Measurements from ENCODE around the gene PCDH9.
"Not testable (repeated sequence)": the region's sequence is repeated elsewhere in the genome, so short reads cannot be mapped to it uniquely, and the experiment has no call there.

The PCDH9 gene

GRCh38 chr13:66624302-66624701 lies 605.8 kb downstream of the PCDH9 start:
- no peak for DNase-seq

- DNase-seq, result no peak
Measured at GRCh38 chr13:66623129-66623820, 606.9 kb downstream of the PCDH9 start.

DNA sequence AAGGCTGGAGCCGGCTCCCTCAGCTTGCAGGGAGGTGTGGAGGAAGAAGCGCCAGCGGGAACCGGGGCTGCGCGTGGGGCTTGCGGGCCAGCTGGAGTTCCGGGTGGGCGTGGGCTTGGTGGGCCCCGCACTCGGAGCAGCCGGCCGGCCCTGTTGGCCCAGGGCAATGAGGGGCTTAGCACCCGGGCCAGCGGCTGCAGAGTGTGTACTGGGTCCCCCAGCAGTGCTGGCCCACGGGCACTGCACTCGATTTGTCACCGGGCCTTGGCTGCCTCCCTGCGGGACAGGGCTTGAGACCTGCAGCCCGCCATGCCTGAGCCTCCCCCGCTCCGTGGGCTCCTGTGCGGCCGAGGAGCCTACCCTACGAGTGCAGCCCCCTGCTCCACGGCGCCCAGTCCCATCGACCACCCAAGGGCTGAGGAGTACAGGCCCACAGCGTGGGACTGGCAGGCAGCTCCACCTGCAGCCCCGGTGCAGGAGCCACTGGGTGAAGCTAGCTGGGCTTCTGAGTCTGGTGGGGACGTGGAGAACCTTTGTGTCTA lies 608.2 kb downstream of the PCDH9 start:
- not testable (repeated sequence) for DNase-seq

DNA sequence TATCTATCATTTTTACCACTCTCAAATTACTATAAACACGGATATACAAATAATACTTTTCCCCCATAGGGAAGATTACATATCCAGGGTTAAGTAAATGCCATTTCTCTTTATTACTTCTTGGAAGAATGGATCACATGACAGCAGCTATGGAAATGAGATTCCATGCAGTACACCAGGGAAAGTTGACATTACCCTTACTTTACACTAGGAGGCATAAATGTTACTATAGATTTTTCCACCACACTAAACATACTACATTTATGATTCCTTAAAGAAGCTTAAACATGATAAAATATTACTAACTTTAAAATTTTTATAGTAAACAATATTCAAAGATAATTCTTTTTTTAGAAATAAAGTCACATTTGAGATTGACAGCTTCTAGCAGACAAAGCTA lies 611.4 kb downstream of the PCDH9 start:
- DNase-seq, result no peak

GRCh38 chr13:66617786-66618185 lies 612.4 kb downstream of the PCDH9 start:
- no peak for DNase-seq

- no peak for DNase-seq
Measured at GRCh38 chr13:66612983-66613382, 617.2 kb downstream of the PCDH9 start.

- no peak for DNase-seq
Measured at GRCh38 chr13:66586489-66586888, 643.6 kb downstream of the PCDH9 start.

- no peak for DNase-seq
Measured at GRCh38 chr13:66585669-66586203, 644.4 kb downstream of the PCDH9 start.

GRCh38 chr13:66581675-66582074 lies 648.5 kb downstream of the PCDH9 start:
- no peak for DNase-seq

GRCh38 chr13:66578305-66578704 lies 651.8 kb downstream of the PCDH9 start:
- no peak for DNase-seq

- DNase-seq, result no peak
Measured at GRCh38 chr13:66577358-66577757, 652.8 kb downstream of the PCDH9 start.

DNA sequence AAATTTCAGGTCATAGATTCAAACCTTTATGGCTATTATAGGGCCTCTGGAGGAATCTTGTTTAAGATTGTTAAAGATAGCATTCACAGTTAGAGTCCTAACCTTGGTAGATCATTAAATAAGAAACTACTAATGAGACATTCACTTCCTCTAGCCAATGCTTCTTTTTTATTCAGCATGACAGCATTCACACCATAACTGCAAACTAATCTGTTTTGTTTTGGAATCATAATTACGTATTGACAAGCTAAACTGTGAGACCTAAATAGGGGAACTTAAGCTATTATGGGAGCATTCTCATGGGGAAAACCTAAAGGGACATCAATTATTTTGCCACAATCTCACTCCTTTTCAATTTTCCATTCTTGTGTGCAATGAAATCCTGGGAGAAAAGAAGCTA lies 653.8 kb downstream of the PCDH9 start:
- DNase-seq, result no peak

- no peak for DNase-seq
Measured at GRCh38 chr13:66574606-66575005, 655.5 kb downstream of the PCDH9 start.

GRCh38 chr13:66567899-66568612 lies 662.1 kb downstream of the PCDH9 start:
- DNase-seq, result no peak

- DNase-seq, result no peak
Measured at GRCh38 chr13:66565279-66565678, 664.9 kb downstream of the PCDH9 start.

DNA sequence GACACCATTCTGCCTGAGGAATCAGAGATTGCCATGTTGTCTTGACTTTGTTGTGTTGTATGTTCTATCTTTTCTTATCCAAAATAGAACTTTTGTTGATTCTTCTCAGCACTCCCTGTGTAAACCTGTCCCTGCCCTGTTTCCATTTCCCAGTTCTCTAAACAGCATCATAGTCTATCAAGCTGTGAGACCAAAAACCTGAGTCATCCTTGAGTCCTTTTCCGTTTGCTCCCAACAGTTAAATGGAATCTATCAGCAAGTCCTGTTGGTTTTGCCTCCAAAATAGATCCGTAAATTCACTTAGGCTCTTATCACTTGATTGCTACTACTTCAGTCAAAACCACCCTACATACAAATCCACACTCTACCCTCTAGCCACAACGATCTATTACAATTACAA lies 667.1 kb downstream of the PCDH9 start:
- DNase-seq, result no peak

DNA sequence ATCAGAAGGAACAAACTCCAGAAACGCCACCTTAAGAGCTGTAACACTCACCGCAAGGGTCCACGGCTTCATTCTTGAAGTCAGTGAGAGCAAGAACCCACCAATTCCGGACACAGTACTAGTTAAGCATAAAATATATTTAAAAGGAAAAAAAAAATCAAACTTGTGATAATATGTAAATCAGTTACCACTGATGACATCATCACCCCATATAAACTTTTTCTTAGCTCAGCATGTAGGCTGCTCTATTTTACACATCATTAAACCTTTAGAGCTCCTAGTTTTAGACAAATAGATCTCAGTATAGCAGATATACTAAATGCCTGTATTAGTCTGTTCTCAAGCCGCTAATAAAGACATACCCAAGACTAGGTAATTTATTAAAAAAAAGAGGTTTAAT lies 668.1 kb downstream of the PCDH9 start:
- no peak for DNase-seq

DNA sequence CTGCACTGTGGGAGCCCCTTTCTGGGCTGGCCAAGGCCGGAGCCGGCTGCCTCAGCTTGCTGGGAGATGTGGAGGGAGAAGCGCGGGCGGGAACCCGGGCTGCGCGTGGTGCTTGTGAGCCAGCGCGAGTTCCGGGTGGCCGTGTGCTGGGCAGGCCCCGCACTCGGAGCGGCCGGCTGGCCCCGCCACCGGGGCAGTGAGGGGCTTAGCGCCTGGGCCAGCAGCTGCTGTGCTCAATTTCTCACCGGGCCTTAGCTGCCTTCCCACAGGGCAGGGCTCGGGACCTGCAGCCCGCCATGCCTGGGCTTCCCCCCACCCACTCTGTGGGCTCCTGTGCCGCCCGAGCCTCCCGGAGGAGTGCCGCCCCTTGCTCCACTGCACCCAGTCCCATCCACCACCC lies 669.1 kb downstream of the PCDH9 start:
- no peak for DNase-seq

DNA sequence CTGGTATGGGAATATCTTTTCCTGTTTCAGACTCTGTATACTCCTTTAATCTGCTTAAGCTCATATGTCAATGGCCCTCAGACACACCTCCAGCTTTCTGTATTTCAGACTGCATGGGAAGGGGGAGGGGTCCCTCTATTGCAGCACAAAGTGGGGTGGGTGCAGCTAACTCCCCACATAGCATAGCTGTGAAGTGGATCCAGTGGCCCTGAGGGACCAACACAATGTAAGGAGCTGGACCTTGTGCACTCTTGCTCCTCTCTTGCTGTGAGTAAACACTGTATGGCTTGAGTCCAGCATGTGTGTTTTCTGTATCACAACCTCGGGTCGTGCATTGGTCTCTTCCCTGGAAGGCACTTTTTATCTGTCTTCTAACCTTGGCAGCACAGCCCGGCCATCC lies 669.9 kb downstream of the PCDH9 start:
- no peak for DNase-seq

GRCh38 chr13:66559093-66559492 lies 671.0 kb downstream of the PCDH9 start:
- no peak for DNase-seq

- DNase-seq, result no peak
Measured at GRCh38 chr13:66558506-66558905, 671.6 kb downstream of the PCDH9 start.

GRCh38 chr13:66557357-66557756 lies 672.8 kb downstream of the PCDH9 start:
- DNase-seq, result no peak

- DNase-seq, result no peak
Measured at GRCh38 chr13:66556306-66556705, 673.8 kb downstream of the PCDH9 start.

DNA sequence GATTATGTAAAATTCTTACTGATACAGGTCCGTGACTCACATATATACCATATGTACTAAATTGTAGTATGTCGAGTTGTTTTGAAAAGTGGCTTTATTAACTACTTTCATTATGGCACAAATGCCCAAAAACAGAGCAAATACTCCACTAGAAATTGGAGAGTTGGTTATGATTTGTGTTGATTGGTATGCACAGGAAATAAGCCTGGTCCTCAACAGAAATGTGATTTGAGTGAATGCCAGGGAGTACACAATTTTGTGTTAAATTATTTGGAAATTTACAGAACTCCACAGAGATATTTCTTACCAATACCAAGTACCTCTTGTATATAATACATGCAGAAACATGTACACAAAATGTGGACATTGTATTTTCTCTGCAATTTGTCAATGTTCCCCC lies 676.7 kb downstream of the PCDH9 start:
- DNase-seq, result no peak
